Suprapubic skin (tissue), 4 donors: ENCODE data around the gene EPHA1. TPM values are rescaled to one million over a fixed set of nuclear protein-coding genes. Genes with fewer than 3 reads are reported as not detected.
"Not testable (repeated sequence)": the region's sequence is repeated elsewhere in the genome, so short reads cannot be mapped to it uniquely, and the experiment has no call there.

Source experiments
- DNase-seq, 2 donors: peaks; one replicate each; pipeline ENCODE4 v3.0.0-alpha.2; 2019; ENCODE audit warnings: low spot score in 2 of 2
- H3K27ac ChIP-seq: fragments of 200-600 bp; sonication (generic); one replicate; pipeline ENCODE4 v1.5.1; 2019
- H3K27me3 ChIP-seq: fragments of 200-600 bp; sonication (generic); one replicate; pipeline ENCODE4 v1.5.1; 2019
- H3K36me3 ChIP-seq: fragments of 200-600 bp; sonication (generic); one replicate; pipeline ENCODE4 v1.5.1; 2019
- H3K4me1 ChIP-seq: fragments of 200-600 bp; sonication (generic); one replicate; pipeline ENCODE4 v1.5.1; 2019
- H3K4me3 ChIP-seq: fragments of 200-600 bp; sonication (generic); one replicate; pipeline ENCODE4 v1.5.1; 2019; ENCODE audit warnings: mild to moderate bottlenecking
- H3K9me3 ChIP-seq: fragments of 200-600 bp; sonication (generic); one replicate; pipeline ENCODE4 v1.5.1; 2019
- CTCF ChIP-seq, 2 donors: fragments of 200-600 bp in 1 of 2; fragments of 450-650 bp in 1 of 2; sonication (generic) in 1 of 2; IDR thresholded peaks; one replicate each; pipeline ENCODE4 v1.5.1; 2016 to 2019; ENCODE audit warnings: antibody characterized with exemption in 2 of 2, mild to moderate bottlenecking in 1 of 2, moderate library complexity in 1 of 2
- EP300 ChIP-seq: sonication (generic); formaldehyde crosslinking; IDR thresholded peaks from one replicate; pipeline ENCODE4 v1.6.1; 2017; ENCODE audit warnings: antibody characterized with exemption
- POLR2A ChIP-seq, 2 donors: fragments of 450-650 bp; IDR thresholded peaks; one replicate each; pipeline ENCODE4 v1.6.1; 2017; ENCODE audit warnings: antibody characterized with exemption in 2 of 2, mild to moderate bottlenecking in 2 of 2, moderate library complexity in 2 of 2
- POLR2AphosphoS5 ChIP-seq, 3 donors: sonication (generic); formaldehyde crosslinking; IDR thresholded peaks; one replicate each; pipeline ENCODE4 v1.6.1; 2017; ENCODE audit warnings: antibody characterized with exemption in 3 of 3
- WGBS: methylation state at CpG from one replicate; pipeline ENCODE4 v1.1.5; 2018; 5-methylcytosine and 5-hydroxymethylcytosine counted together
- total RNA-seq, 4 donors: library from RNA; depleted of rRNA; stranded (reverse); fragments of >200 nt; gene quantifications; one replicate each; pipeline ENCODE4 v1.1.0, GENCODE V29; 2016

Gene EPHA1
- total RNA-seq, 4 donors from 2014 or later: 60.9 to 94.4 (median 67.7) TPM

DNA sequence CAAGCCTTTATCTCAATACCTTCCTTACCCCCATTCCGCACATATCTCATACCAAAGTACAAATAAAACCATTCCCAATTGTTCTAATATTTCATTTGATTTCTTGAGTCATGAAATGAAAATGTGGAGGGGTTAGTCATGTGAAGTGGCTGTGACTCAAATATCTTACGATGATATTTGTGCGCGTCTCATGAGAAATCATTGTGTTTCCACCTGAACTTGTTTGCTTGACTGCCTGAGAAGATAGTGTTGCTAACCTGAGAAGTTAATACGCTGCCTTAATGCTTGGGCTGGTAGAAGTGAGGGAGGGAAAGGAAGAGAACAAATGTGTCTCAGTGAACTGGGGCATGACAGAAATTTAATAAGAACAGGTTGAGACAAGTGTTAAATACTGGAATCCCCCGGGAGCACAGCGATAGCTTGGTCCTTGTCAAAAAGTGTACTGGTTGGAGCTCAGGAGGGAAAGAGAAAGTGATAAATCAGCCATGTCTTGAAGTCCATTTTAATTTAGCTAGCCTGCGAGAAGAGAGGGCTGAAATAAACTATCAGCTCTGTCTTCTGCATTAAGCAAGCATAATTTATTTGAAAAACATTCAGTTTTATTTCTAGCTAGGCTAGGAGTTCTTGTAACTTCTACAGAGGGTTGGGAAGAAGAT is 7.2 kb upstream of the EPHA1 start:
- Histone ChIP-seq H3K9me3 (no peaks in the 10 kb centered on the region), H3K27ac (peak overlapping the region; percentile 38), H3K4me1 (peaks cover 14% of the 10 kb centered on the region), H3K4me3 (peak overlapping the region; percentile 5), H3K36me3 (no peaks in the 10 kb centered on the region), H3K27me3 (no peaks in the 10 kb centered on the region)
- WGBS: 51% methylated on average over 8 of the region's 8 CpGs
- TF ChIP-seq POLR2AphosphoS5 (IDR thresholded peaks at IDR 0.05): no peak
- no peak for TF ChIP-seq POLR2A (IDR thresholded peaks at IDR 0.05)
- TF ChIP-seq EP300: no peak
- TF ChIP-seq CTCF (IDR thresholded peaks at IDR 0.05): no peak
- DNase-seq: no peak

DNA sequence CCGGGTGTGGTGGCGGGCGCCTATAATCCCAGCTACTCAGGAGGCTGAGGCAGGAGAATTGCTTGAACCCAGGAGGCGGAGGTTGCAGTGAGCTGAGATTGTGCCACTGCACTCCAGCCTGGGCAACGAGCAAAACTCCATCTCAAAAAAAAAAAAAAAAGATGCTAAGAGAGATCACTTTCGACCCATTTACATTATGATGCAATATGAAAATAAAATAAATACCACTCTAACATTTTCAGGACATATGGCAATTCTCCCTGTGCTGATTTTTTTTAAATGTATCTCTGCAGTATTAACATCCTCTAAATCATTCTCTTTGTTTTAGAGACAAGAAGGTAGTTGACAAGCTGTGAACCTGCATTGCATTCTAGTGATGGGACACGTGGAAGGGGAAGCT is 6.6 kb upstream of the EPHA1 start:
- H3K27ac ChIP-seq, H3K27me3 ChIP-seq, DNase-seq, H3K4me3 ChIP-seq, H3K36me3 ChIP-seq, H3K9me3 ChIP-seq: not testable (repeated sequence)
- 84% methylated on average over 7 of the region's 7 CpGs for WGBS
- peaks cover 20% of the 10 kb centered on the region for H3K4me1 ChIP-seq

- no peaks in the 10 kb centered on the region for H3K27me3 ChIP-seq
- no peaks in the 10 kb centered on the region for H3K36me3 ChIP-seq
- no peak for DNase-seq
- H3K4me3 ChIP-seq: no peak overlapping the region
- H3K27ac ChIP-seq: no peak overlapping the region
- 80% methylated on average over 8 of the region's 8 CpGs for WGBS
- H3K4me1 ChIP-seq: peaks cover 35% of the 10 kb centered on the region
- no peak for TF ChIP-seq POLR2A (IDR thresholded peaks at IDR 0.05)
- TF ChIP-seq CTCF (IDR thresholded peaks at IDR 0.05): no peak
- TF ChIP-seq POLR2AphosphoS5 (IDR thresholded peaks at IDR 0.05): no peak
- no peak for TF ChIP-seq EP300
- H3K9me3 ChIP-seq: no peaks in the 10 kb centered on the region
These were observed 4.5 kb upstream of the EPHA1 start for GRCh38 chr7:143413123-143413522.

- WGBS: 85% methylated on average over 5 of the region's 5 CpGs
- Histone ChIP-seq H3K4me3 (no peak overlapping the region), H3K27ac (no peak overlapping the region), H3K27me3 (no peaks in the 10 kb centered on the region), H3K4me1 (peaks cover 45% of the 10 kb centered on the region), H3K36me3 (no peaks in the 10 kb centered on the region), H3K9me3 (no peaks in the 10 kb centered on the region)
- TF ChIP-seq POLR2AphosphoS5 (IDR thresholded peaks at IDR 0.05): no peak
- no peak for TF ChIP-seq EP300
- no peak for TF ChIP-seq CTCF (IDR thresholded peaks at IDR 0.05)
- no peak for TF ChIP-seq POLR2A (IDR thresholded peaks at IDR 0.05)
- DNase-seq: no peak
These were observed 3.5 kb upstream of the EPHA1 start for GRCh38 chr7:143411976-143412708.

- peak in 1 of 2 donors; percentile 73 for DNase-seq
- Histone ChIP-seq H3K27ac (no peak overlapping the region), H3K4me3 (no peak overlapping the region), H3K36me3 (no peaks in the 10 kb centered on the region), H3K27me3 (no peaks in the 10 kb centered on the region), H3K4me1 (peaks cover 41% of the 10 kb centered on the region), H3K9me3 (no peaks in the 10 kb centered on the region)
- 44% methylated on average over 6 of the region's 6 CpGs for WGBS
- TF ChIP-seq CTCF (IDR thresholded peaks at IDR 0.05): no peak
- no peak for TF ChIP-seq POLR2A (IDR thresholded peaks at IDR 0.05)
- no peak for TF ChIP-seq EP300
- TF ChIP-seq POLR2AphosphoS5 (IDR thresholded peaks at IDR 0.05): no peak
These were observed 1.9 kb upstream of the EPHA1 start for GRCh38 chr7:143410521-143411004.
